Stimulated activated CD8-positive, alpha-beta memory T cell treated with anti-CD3 and anti-CD28 coated beads, Interleukin-12 subunit alpha, Interleukin-12 subunit beta, amount 100 ng/mL, for 1 hour (primary cell): Measurements from ENCODE around the gene ARAP1.

Experiments used
- DNase-seq: peaks from one replicate; pipeline ENCODE4 v3.0.0-alpha.2; 2020; ENCODE audit warnings: low read depth

ARAP1 gene

DNA sequence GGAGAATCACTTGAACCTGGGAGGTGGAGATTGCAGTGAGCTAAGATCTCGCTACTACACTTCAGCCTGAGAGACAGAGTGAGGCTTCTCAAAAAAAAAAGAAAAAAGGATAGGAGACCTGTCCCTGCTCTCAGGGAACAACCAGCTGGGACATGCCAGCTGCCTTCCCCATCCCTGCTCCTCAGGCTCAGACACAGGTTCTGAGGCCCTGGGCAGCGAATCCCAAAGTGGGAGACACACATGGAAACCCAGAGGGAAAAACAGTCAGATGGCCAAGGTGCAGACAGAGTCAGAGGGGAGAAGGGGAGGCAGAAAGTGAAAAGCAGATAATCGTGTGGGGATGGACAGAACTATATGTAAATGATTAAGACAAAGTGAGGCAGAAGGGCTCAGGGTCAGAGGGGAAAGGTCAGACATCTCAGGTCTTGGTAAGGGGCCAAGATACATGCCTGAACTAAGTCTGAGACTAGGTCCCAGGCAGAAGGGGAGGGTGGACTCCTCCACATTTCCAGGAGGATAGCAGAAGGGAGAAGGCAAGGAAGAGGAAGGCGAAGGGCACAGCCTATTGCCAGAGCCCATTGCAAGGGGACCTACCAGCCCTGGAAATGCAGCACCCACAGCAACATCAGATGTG is 27.4 kb upstream of the ARAP1 start:
- no peak for DNase-seq

DNA sequence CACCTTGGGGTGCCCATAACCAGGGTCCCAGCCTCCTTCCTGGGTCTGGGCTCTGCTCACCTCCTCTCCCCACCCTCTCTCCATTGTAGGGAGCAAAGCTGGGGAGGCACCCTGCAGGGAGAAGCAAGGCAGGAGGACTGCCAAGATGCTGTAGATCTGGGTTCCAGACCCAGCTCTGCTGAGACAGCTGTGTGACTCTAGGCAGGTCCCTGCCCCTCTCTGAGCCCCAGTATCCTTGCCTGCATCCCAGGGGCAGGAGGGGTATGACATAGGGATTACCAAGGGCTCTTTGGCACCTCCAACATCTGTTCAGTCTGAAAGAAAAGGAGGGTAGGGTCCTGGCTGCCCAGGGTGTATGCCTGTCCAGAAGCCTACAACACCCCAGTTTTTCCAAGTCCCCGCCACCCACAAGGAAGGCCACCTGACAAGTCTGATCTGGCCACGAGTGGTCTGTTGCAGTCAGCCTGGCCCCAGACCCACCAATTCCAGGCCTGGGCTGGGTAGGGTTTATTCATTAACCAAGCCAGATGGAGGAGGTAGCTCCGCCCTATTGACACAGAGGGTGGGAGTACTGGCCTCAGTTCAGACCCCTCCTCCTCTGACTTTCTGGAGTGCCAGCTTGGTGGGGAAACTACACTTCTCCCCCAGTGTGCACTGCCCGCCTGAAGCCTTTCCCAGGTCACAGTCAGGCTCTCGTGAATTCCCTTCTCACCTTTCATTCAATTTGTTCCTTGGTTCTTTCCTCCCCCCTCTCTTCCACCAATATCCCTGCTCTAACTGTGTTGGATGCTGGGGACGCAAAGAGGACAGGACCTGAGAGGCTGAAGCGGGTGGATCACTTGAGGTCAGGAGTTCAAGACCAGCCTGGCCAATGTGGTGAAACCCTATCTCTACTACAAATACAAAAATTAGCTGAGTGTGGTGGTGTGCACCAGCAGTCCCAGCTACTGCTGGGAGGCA is 26.6 kb upstream of the ARAP1 start:
- no peak for DNase-seq

DNA sequence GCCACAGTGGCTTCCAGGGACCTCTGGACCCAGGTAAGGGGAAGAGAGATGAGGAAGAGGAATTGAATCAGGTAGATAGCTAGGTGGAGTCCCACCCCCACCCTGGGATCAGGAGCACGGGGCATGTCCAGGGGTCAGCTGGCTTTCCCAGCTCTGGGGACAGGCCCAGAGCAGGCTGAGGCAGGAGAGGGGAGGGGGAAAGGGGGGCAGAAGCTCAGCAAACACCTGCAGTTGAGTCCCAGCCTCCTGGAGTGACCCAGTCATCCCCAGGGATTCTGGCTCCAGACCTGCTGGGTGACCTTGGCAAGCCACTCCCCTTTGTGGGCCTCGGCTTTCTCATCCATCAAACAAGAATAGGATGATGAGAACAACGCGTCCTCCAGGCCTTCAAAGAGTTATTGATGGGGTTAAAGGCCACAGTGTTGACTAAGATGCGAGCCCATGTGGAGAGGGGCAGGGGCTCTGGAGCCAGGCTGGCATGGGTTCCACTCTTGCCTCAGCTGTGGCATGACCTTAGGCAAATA is 25.6 kb upstream of the ARAP1 start:
- DNase-seq: no peak

DNA sequence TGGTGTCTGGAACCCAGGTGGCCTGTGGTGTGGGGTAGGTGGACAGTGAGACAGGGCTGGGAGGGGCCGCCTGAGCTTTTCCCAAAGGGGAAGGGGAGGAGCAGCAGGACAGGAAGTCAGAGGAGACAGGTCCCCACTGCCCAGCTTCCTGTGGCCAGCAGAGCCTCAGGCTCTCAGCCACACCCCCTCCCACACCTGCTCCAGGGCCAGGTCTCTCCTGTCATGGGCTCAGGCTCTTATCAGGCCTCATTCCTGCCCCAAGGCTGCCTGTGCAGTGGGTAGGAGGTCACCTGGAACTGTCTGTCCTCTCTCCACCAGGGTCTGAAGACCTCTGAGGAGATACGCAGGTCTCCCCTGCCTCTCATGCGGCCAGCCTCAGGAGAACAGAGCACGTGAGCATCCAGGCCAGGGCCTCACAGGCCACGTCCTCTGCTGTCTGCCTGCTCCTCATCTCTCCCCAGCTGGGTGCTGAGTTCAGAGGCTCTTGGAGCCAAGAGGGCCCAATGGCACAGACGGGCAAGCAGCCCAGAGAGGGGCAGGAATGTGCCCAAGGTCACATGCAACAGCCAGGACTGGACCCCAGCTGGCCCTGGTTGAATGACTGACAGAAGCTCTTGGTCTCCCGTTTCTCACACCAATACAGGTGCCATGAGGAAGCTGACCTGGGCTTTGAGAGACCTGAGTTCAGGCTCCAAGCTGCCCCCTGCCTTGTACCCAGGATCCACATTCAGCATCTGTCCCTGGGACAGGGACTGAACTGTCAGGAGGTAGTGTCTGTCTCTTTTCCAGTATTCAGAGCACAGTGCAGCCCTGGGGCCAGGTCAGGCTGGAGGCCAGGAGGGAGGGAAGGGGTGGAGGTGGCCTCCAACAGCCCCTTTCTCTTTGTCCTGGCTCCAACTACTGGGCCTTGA is 24.9 kb upstream of the ARAP1 start:
- DNase-seq: no peak

DNA sequence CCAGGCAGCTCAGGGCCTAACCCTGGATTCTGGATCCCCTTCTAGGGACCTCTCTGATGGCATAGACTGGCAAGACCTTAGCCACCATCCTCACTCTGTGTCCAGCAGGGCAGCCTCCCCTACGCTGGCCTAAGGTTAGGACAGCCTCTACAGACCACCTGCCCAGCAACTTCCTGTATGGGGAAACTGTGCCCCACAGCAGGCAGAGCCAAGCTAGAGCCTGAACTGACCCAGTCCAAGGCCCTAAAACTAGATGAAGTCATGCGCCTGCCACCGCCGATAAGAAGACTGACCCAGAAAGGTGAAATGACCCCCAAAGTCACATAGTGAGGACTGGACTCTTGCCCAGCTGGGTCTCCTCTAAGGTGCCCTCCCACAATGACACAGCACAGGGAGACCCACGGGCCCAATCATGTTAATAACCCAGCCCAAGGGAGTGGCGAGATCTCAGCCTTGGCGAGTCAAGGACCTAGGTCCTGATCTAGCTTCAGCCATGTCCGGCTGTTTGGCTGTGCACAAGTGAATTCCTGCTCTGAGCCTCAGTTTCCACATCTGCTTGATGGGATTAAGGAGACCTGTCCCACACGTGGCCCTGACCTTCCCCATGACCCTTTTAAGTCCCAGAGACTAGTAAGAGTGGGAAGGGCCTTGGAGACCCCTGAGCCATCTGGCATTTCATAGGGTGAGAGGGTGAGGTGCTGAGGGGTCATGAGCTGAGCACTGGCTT is 24.1 kb upstream of the ARAP1 start:
- no peak for DNase-seq

DNA sequence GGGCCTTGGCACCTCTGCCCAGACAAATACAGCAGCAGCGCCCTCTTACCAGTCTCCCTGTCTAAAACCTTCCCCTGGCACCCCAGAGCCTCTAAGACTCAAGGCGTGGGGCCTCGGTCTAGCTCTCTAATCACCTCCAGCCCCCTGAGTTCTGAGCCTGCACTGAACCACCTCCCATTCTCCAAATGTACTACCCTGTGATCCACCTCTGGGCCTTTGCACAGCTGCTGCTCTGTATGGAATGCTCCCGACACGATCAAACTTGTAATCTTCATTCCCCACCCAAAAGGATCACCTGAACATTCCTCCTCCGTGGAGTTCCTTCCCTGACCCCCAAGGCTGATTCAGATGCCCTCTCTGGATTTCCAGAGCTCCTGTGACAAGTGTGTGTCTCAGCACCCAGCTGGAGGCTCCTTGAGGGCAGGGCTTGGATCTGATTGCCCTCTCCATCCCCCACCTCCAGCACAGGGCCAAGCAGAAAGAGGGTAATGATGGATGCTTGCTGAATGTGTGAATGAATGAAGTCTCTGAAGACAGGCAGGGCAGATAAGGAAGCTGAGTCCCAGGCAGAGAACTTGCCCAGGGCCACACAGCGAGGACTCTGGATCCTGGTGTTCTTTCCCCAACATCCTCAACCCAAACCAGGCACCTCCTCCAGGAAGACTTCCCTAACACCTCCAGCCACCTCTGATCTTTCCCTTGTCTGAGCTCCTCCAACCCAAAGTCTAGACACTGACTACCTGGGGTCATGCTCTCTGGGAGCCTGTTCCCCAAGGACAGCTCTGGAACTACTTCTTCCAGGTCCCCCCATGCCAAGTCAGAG is 23.3 kb upstream of the ARAP1 start:
- DNase-seq: no peak

DNA sequence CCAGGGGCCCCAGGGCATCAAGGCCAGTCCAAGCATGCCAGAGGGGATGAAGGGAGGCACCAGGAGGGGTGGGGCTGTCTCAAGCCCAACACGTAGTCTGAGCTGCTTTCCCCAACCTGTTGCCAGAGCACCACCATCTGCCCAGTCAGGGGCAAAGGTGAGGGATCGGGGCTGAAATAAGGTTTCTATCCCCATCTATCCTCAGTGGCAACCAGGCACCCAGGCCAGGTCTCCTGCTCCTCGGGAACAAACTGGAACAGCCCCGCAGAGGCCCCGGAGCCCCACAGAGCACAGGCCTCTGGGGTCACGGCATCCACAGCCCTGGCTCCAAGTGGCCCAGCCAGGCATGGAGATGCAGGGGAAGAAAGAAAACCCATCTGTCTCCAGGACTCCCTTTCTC is 22.3 kb upstream of the ARAP1 start:
- no peak for DNase-seq

DNA sequence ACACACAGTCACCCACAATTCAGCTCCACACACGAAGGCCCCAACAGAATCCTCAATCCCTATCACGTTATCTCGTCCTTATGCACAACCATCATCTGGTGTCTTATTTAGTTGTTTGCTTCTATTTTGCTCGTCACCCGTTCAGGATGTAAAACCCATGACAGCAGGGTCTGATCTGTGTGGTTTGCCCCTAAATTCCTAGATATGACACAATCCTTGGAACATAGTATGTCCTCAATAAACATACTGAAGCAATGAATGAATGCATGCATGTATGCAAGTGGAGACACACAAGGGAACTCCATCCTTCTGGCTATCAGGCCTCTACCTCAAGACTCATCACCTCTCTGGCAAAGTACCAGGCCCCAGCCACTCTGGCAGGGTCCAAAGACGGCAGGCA is 21.5 kb upstream of the ARAP1 start:
- no peak for DNase-seq

DNA sequence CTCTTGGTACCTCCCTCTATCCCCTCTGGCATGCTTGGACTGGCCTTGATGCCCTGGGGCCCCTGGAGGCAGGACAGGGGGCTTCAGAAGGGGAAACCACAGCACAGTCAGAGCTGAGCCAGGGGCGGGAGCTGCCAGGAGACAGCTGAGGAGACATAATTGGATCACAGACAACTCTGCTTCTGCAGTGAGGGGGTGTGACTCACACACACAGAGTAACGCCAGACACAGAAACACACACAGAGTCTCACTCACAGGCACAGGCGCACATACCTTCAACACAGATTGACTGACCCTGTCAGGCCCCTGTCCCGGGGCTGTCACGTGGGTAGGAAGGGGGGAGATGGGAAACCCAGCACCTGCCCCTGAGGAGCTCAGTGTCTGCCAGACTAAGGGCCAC is 21.1 kb upstream of the ARAP1 start:
- no peak for DNase-seq

DNA sequence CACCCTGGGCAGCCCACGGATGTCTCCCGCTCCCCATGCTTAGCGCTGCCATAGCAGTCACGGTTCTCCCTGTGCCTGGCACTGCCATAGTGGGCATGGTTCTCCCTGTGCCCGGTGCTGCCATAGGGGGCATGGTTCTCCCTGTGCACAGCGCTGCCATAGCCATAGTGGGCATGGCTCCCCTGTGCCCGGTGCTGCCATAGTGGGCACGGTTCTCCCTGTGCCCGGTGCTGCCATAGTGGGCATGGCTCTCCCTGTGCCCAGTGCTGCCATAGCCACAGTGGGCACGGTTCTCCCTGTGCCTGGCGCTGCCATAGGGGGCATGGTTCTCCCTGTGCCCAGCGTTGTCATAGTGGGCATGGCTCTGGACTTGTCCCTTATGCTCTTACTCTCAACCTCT is 19.9 kb upstream of the ARAP1 start:
- DNase-seq: no peak

DNA sequence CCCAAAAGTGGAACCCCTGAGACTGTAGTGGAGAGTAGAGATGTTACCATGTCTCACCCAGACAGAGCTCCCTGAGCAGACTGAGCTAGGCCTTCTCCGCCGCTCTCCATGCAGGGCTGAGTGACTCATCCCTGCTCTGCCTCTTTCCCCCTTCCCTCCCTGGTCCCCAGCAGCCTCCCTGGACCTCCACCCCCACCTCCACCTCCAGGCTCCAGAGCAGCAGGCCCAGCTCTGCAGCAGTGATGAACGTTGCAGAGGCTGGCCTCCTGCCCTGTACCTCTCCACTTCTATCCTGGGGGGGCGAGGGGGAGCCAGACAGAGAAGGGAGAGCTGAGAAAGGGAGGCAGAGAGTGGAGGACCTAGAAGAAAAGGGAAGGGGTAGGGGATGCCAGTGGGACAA is 19.3 kb upstream of the ARAP1 start:
- no peak for DNase-seq

DNA sequence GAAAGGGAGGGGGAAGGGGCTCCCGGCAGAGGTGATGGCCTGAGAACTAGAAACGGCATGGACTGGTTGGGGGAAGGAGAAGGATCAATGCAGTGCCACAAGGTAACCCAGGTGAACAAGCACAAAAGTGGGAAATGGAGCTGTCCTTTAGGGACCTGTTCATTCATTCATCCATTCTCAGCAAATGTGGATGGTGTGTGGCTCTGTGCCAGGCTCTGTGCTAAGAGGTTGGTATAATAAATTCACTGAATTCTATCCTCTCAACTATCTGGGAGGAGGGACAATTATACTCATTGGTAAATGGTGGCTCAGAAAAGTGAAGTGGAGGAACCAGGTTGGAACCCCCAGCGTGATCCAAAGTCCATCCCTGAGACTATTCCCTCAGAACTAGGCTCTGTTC is 18.6 kb upstream of the ARAP1 start:
- DNase-seq: no peak

DNA sequence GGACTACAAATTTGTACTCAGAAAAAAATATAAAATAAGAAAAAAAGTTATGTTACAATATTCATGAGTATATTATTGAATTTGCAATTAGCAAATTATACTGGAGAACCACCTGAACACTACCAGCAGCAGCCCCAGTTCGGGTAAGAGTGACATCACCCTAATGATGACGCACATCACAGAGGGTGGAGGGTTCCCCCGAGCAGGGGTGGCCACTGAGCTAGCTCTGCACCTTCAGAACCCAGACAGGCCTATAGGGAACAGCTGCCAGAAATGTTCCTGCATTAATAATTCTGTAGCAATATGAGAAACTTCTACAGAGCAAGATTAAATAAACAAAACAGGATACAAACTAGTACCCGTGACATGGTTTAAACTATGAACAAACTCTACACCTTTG is 17.5 kb upstream of the ARAP1 start:
- no peak for DNase-seq

DNA sequence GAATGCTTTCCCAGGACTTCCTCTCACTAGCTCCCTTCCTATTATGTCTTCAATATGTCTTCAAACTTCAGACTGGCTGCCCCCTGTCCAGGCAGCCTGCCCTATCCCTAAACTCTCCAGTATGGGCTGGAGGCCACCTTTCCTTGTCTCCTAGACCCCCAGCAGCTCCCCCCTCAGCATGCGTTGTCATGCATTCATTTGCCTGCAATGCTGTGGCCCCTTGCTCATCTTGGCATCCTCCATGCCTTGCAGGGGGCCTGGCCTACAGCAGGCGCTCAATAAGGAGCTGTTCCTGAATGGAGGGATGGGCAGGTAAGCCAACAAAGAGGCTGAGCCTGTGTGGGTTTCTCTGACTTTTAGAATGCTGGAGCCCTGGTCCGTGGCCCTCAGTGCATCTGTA is 16.4 kb upstream of the ARAP1 start:
- DNase-seq: no peak

DNA sequence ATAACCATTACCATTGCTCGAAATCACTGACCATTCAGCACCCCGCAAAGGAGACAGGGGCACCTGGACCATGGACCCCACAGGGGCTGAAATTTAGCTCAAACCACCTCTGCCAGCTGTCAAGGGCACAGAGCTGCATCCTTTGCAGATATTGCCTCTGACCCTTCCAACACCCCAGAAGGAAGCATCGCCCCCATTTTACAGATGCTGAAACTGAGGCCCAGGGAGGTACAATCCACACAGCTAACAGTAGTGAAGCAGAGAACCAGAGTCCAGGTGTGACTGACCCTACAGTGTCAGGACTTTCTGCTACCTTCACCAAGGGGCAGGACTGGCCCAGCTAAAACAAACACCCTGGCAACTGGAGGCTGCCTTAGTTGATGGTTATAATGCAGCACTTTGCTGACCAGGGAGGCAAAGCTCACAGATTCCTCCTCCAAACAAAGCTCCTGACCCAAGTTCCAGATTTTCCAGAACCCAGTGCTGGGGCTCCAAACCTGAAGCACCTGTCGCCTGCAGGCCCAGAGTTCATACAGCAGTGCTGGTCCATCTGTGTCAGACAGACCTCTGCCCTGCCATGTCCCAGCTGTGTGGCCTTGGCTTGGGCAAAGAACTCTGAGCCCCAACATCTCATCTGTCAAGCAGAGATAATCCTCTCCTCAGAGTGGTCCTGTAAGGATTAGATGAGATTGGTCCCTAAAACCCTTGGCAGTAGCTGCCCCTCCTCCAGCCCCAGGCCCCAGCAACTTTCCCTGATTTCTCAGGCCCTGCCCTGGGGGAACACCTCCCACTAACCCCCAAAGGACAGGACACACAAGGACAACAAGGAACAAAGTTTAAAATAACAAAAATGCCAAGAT is 15.2 kb upstream of the ARAP1 start:
- DNase-seq: no peak

DNA sequence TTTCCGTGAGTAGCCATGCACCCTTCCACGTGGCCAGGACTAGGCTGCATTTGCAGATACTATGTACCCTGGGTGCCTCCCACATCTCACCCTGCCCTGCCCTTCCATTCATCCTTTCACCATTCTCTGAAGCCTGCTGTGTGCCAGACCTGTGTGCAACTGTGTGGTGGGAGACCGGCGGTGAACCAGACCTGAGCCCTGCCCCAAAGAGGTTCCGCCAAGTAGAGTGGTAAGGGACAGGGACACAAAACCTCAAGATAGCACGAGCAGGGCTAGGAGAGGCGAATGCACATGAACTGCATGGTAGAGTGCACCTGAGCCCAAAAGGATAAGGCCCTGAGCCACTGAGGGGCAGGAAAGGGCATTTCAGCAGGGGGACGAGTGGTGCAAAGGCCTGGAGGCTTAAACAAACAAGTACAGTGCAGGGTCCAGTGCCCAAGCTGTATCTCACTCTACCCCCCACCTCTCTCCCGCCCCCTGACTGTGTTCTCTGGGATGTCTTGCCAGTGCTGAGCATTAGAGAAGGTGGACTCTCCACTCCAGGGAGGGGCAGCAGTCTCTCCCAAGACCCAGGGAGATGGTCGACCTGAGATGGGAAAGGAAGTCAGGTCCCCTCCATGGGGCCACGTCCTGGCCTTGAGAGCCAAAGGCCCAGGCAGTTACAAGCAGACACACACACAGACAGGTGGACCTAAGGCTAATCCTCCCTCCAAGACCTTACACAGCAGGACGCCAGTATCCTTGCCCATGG is 14.1 kb upstream of the ARAP1 start:
- DNase-seq: no peak

DNA sequence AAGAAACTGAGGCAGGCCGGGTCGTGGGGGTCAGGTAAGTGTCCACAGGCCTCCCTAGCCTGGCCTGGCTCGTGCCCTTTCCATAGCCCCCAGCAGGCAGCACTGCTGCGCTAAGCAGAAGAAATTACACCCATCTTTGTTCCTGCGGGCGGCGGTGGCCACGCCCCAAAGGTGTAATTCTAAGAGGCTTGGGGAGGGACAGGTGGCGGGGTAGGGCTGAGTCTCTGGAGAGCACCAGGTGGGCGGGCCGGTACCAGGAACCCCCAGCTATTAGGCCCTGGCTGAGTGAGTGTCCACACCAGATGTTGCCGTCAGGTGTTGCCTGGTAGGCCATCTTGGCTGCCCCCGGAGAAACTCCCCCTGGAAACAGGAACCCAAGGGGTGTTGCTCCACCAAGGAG is 12.3 kb upstream of the ARAP1 start:
- no peak for DNase-seq

DNA sequence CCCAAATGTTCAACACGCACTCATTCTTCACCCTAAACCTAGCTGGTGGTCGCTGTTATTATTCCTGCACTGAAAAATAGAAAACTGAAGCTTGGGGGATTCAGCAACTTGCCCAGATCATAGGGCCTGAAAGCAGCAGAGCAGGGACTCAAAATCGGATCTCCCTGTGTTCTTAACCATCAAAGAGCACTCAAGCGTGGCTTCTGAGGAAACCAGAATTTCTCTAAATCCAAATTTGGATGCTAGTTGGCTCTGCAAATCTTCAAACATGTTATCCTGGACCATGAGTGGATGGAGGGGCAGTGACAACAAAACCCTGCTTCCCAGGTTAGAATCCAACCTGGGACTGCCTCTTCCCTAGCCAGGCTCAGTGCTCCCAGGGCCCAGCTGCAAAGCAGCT is 11.6 kb upstream of the ARAP1 start:
- DNase-seq: no peak
